Measurements from ENCODE around the gene BSN. TPM values are rescaled to one million over a fixed set of nuclear protein-coding genes. Genes with fewer than 3 reads are reported as not detected.

Gene BSN
- total RNA-seq, 1 donor from 2014 or later, result 4.0 TPM

DNA sequence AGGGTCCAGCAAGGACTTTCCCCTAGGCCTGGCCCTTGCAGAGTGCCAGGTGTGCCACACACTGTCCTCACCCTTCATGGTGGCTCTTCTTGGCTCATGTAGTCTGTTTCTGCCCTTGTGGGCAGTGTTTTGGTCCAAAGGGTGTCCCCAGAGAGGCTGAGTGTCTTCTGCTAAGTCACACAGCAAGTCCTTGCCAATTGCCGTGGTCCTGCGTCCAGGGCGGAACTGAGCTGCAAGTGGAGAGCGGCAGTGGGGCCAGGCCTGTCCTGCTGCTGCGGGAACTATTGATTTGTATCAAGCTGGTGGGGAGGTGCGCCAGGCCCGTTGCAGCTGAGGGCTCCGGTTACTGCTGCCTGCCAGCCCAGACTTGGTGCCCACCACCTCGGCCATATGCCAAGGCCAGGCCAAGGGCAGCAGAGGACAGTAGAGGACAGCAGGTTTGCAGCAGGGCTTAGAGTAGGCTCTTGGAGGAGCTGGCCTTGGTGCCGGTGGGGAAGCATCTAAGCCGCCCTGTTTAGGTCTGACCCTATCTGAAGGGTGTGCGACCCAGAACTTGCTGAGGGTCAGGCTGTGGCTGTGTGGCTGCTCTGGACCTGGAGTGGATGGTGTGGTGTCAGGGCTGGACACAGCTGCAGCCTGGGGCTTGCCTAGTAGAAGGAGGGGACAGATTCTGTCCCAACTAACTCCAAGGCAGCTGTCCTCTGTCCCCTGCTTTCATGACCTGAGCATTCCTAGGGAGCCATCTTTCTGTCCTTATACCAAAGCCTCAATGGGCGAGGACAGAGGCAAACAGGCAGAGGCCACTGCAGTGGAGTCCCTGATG lies 160.7 kb downstream of the BSN start:
- H3K9me3 Mint-ChIP-seq, result no peaks in the 10 kb centered on the region
- peaks cover 8% of the 10 kb centered on the region for H3K4me1 Mint-ChIP-seq (ENCODE audit: unreplicated experiment)
- H3K36me3 Mint-ChIP-seq, result no peaks in the 10 kb centered on the region
- H3K27me3 Mint-ChIP-seq, result no peaks in the 10 kb centered on the region
- no peak for DNase-seq (ENCODE audit: extremely low spot score, unreplicated experiment)
- TF ChIP-seq, protein P1, sequence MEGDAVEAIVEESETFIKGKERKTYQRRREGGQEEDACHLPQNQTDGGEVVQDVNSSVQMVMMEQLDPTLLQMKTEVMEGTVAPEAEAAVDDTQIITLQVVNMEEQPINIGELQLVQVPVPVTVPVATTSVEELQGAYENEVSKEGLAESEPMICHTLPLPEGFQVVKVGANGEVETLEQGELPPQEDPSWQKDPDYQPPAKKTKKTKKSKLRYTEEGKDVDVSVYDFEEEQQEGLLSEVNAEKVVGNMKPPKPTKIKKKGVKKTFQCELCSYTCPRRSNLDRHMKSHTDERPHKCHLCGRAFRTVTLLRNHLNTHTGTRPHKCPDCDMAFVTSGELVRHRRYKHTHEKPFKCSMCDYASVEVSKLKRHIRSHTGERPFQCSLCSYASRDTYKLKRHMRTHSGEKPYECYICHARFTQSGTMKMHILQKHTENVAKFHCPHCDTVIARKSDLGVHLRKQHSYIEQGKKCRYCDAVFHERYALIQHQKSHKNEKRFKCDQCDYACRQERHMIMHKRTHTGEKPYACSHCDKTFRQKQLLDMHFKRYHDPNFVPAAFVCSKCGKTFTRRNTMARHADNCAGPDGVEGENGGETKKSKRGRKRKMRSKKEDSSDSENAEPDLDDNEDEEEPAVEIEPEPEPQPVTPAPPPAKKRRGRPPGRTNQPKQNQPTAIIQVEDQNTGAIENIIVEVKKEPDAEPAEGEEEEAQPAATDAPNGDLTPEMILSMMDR (conservative IDR thresholded peaks at IDR 0.05), result no peak
- no peak overlapping the region for H3K27ac Mint-ChIP-seq
- no peak overlapping the region for H3K4me3 Mint-ChIP-seq

DNA sequence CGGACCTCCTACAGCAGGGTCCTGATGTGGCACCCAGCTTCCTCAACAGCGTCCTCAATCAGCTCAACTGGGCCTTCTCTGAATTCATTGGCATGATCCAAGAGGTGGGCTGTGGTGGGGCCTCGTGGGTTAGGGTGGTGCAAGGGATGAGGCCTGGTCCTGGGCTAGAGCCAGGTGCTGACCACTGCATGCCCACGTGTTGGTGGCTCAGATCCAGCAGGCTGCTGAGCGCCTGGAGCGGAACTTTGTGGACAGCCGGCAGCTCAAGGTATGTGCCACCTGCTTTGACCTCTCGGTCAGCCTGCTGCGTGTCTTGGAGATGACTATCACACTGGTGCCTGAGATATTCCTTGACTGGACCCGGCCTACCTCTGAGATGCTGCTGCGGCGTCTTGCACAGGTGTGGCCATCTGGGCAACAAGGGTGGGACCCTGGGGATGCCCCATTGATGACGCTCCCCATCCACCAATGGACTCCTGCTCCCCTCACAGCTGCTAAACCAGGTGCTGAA lies 161.4 kb downstream of the BSN start:
- no peaks in the 10 kb centered on the region for H3K9me3 Mint-ChIP-seq
- no peaks in the 10 kb centered on the region for H3K36me3 Mint-ChIP-seq
- TF ChIP-seq, protein P1 (conservative IDR thresholded peaks at IDR 0.05), result no peak
- no peak overlapping the region for H3K27ac Mint-ChIP-seq
- no peak for DNase-seq (ENCODE audit: extremely low spot score, unreplicated experiment)
- peaks cover 8% of the 10 kb centered on the region for H3K4me1 Mint-ChIP-seq (ENCODE audit: unreplicated experiment)
- H3K4me3 Mint-ChIP-seq, result no peak overlapping the region
- H3K27me3 Mint-ChIP-seq, result no peaks in the 10 kb centered on the region

DNA sequence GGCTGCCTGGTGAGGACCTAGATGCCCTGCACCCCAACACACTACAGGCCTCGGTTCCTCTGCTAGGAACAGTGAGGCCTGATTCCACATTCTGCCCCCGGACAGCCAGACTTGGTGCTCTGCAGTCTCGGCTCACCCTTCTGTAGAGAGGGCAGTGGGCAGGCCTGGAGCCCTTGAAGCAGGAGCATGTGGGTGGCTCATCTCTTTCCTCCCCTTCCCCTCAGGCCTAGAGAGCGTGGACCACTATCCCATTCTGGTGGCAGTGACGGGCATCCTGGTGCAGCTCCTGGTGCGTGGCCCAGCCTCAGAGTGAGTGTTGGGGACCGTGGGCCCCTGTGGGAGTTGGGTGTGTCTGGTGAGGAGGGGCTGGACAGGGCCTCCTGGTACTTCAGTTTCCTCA lies 161.9 kb downstream of the BSN start:
- no peaks in the 10 kb centered on the region for H3K9me3 Mint-ChIP-seq
- H3K27me3 Mint-ChIP-seq, result no peaks in the 10 kb centered on the region
- no peak overlapping the region for H3K4me3 Mint-ChIP-seq
- H3K36me3 Mint-ChIP-seq, result no peaks in the 10 kb centered on the region
- TF ChIP-seq, protein P1 (conservative IDR thresholded peaks at IDR 0.05), result no peak
- H3K27ac Mint-ChIP-seq, result no peak overlapping the region
- peak; percentile 68 for DNase-seq (ENCODE audit: extremely low spot score, unreplicated experiment)
- peaks cover 8% of the 10 kb centered on the region for H3K4me1 Mint-ChIP-seq (ENCODE audit: unreplicated experiment)

DNA sequence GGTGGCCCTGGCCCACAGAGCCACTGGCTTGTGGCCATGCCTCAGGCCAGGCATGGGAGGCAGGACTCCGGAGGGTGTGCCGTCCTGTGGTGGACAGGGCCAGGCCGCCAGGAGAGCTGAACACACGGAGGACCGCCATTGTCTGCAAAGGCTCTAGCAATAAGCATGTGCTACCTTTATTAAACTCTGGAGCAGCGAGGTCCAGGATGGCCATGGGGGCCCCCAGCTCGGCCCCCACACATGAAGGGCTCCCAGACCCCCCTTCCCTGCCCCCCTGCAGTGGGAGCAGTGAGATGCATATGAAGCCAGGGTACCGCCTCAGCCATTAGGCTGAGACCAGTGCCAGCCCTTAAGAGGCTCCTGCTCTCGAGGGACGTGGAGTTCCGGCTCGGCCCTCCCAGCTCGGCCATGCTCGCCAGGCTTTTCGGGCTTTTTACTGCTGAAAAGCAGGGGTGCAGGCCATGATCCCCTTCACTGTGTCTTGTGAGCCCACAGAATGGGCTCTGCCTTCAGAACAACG lies 162.5 kb downstream of the BSN start:
- Mint-ChIP-seq H3K4me1 (ENCODE audit: unreplicated experiment) (peaks cover 8% of the 10 kb centered on the region), H3K9me3 (no peaks in the 10 kb centered on the region), H3K36me3 (no peaks in the 10 kb centered on the region), H3K4me3 (no peak overlapping the region), H3K27me3 (no peaks in the 10 kb centered on the region), H3K27ac (no peak overlapping the region)
- TF ChIP-seq, protein P1 (conservative IDR thresholded peaks at IDR 0.05), result no peak
- no peak for DNase-seq (ENCODE audit: extremely low spot score, unreplicated experiment)

DNA sequence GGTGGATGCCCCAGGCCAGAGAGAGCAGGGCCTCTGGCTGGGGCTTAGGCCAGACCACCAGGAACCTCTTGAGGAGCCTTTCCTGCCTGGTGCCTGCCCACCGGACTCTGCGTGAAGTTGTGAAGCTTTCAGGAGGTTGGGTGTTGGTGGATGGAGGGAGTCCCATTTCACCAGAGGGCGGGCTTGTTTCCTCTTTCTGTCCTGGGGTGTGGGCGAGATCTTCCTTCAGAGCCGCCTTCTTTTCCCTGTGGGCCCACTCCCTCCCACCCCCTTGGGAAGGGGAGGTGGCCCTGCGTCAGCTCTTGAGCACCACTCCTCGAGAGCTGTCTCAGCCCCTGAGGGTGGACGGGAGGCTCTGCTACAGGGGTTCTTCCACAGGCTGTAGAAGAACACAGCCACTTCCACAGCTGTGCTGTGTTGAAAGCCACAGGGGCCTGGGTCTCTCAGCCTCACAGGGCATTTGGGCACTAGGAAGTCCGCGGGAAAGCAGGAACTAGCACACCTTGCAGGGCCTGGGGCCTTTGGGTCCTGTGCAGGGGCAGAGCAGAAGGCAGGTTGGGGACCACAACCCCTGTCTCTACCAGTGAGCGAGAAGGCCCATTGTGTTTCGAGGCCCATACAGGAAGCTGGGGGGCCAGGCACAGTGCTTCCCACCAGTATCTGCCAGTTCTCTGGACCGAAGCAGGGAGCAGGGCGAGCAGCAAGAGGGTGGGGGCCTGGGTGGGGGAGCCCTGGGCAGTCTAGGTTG lies 163.1 kb downstream of the BSN start:
- Mint-ChIP-seq H3K9me3 (no peaks in the 10 kb centered on the region), H3K36me3 (no peaks in the 10 kb centered on the region), H3K4me3 (peak overlapping the region; percentile 55), H3K27me3 (no peaks in the 10 kb centered on the region), H3K4me1 (ENCODE audit: unreplicated experiment) (peaks cover 9% of the 10 kb centered on the region), H3K27ac (no peak overlapping the region)
- TF ChIP-seq, protein P1 (conservative IDR thresholded peaks at IDR 0.05), result no peak
- no peak for DNase-seq (ENCODE audit: extremely low spot score, unreplicated experiment)

All from type B pancreatic cell (in vitro differentiated cells).